K562 (cell line): ENCODE results near the gene CASP9. TPM values are rescaled to one million over a fixed set of nuclear protein-coding genes. Genes with fewer than 3 reads are reported as not detected.

ENCODE experiments used
- AFF1 ChIP-seq, 2 experiments: fragments of 450-650 bp; IDR thresholded peaks; 2 replicates each; pipeline ENCODE4 v1.6.1; 2018; ENCODE audit warnings: mild to moderate bottlenecking in 2 of 2, low read depth in 1 of 2; ENCODE audit not compliant: partially characterized antibody in 2 of 2
- BCLAF1 ChIP-seq, 2 experiments: fragments of 450-650 bp in 1 of 2; IDR thresholded peaks; 2 replicates each; pipeline ENCODE4 v1.6.1; 2011 to 2017; ENCODE audit warnings: low read depth in 2 of 2, antibody characterized with exemption in 1 of 2, borderline replicate concordance in 1 of 2, low read length in 1 of 2, mild to moderate bottlenecking in 1 of 2, mixed read lengths in 1 of 2; ENCODE audit not compliant: control insufficient read depth in 1 of 2
- CREM ChIP-seq: IDR thresholded peaks from 2 replicates; pipeline ENCODE4 v1.6.1; 2014; ENCODE audit warnings: antibody characterized with exemption, low read depth
- CSDE1 ChIP-seq, 2 experiments: fragments of 450-650 bp; IDR thresholded peaks; 2 replicates each; pipeline ENCODE4 v1.6.1; 2016; ENCODE audit warnings: mild to moderate bottlenecking in 1 of 2
- ETV5 ChIP-seq: sonication (generic); formaldehyde crosslinking; IDR thresholded peaks from 2 replicates; pipeline ENCODE4 v1.4.0; 2020; ENCODE audit warnings: low read depth, mild to moderate bottlenecking, missing genetic modification reagents
- FOXO4 ChIP-seq: fragments of 450-650 bp; formaldehyde crosslinking; IDR thresholded peaks from 2 replicates; pipeline ENCODE4 v1.4.0; 2020; ENCODE audit warnings: mild to moderate bottlenecking, moderate library complexity
- IRF2 ChIP-seq: sonication (generic); formaldehyde crosslinking; IDR thresholded peaks from 2 replicates; pipeline ENCODE4 v1.8.1; 2022; ENCODE audit warnings: mild to moderate bottlenecking, missing genetic modification reagents
- KLF1 ChIP-seq: fragments of 450-650 bp; IDR thresholded peaks from 2 replicates; pipeline ENCODE4 v1.6.1; 2016; ENCODE audit warnings: missing genetic modification characterization, missing compliant biosample characterization
- SUPT5H ChIP-seq: fragments of 450-650 bp; IDR thresholded peaks from 2 replicates; pipeline ENCODE4 v1.6.1; 2016
- ZC3H4 ChIP-seq: sonication (generic); formaldehyde crosslinking; IDR thresholded peaks from 2 replicates; pipeline ENCODE4 v1.9.0; 2021; ENCODE audit warnings: missing genetic modification reagents, borderline replicate concordance
- ZMIZ1 ChIP-seq, 2 experiments: fragments of 150-350 bp in 1 of 2; IDR thresholded peaks; 2 replicates each; pipeline ENCODE4 v1.6.1; 2012 to 2016; ENCODE audit warnings: low read depth in 2 of 2, low read length in 2 of 2, mild to moderate bottlenecking in 1 of 2, moderate library complexity in 1 of 2
- ZNF133 ChIP-seq: fragments of 250-450 bp; sonication (Bioruptor Pico); IDR thresholded peaks from 2 replicates; pipeline ENCODE4 v1.4.0; 2020; ENCODE audit warnings: mild to moderate bottlenecking
- ZNF431 ChIP-seq: sonication (generic); formaldehyde crosslinking; IDR thresholded peaks from 2 replicates; pipeline ENCODE4 v1.8.0; 2022; ENCODE audit warnings: mild to moderate bottlenecking, missing genetic modification reagents
- ZZZ3 ChIP-seq: fragments of 450-650 bp; IDR thresholded peaks from 2 replicates; pipeline ENCODE4 v1.6.1; 2016; ENCODE audit warnings: antibody characterized with exemption, mild to moderate bottlenecking, moderate library complexity
- polyA plus RNA-seq, 8 experiments: library from polyadenylated mRNA; depleted of rRNA in 4 of 8; stranded (reverse) in 5 of 8; unstranded in 3 of 8; fragments of >200 nt; fragmentation: Nextera tagmentation in 2 of 8; fragmentation: Illumina TruSeq in 1 of 8; extraction: Ambion mirVana in 2 of 8; extraction: Trizol in 1 of 8; gene quantifications; 2 replicates each; pipeline versions ENCODE4 v1.2.1 to v1.2.3, GENCODE V29; 2011 to 2014; ENCODE audit warnings: inconsistent platforms in 1 of 8, missing spikeins in 1 of 8
- total RNA-seq, 7 experiments: library from RNA; depleted of rRNA in 6 of 7; stranded (reverse); fragments of >200 nt in 6 of 7; fragmentation: Illumina TruSeq in 2 of 7; extraction: Trizol in 2 of 7; gene quantifications; 2 replicates each; pipeline versions ENCODE4 v1.2.1 to v1.2.3, GENCODE V29; 2011 to 2021; ENCODE audit warnings: low replicate concordance in 1 of 7

CASP9 gene
- total and polyA plus RNA-seq, 9 of the 15 experiments (the other 6 are each of a cell fraction or from before 2014, with no cell fraction given), result 10.8 to 54.1 (median 30.7) TPM

GRCh38 chr1:15526490-15527339 is 2.7 kb upstream of the CASP9 start, which contains the start of gene DNAJC16 (continued):
- TF ChIP-seq BCLAF1 (IDR thresholded peaks at IDR 0.05; ENCODE audit: borderline replicate concordance in 1 of 2, control insufficient read depth in 1 of 2, low read depth in 2 of 2, low read length in 1 of 2) (peak in 1 of 2 experiments; percentile 73; a peak in 2 of 4 replicates), AFF1 (IDR thresholded peaks at IDR 0.05; ENCODE audit: low read depth in 1 of 2, partially characterized antibody in 2 of 2) (peak; percentile 68 to 77), SUPT5H (peak; percentile 97), ETV5 (CRISPR knock-in tag) (peak; percentile 59; the same call in 1 of the 2 replicates), FOXO4 (no peak), KLF1 (peak; percentile 86), ZNF431 (no peak), CSDE1 (IDR thresholded peaks at IDR 0.05) (peak in 1 of 2 experiments; percentile 98; a peak in 2 of 4 replicates), IRF2 (CRISPR knock-in tag) (no peak), CREM (peak; percentile 77), ZNF133 (CRISPR knock-in tag) (no peak), ZMIZ1 (IDR thresholded peaks at IDR 0.05; ENCODE audit: low read depth in 2 of 2, low read length in 2 of 2) (peak in 1 of 2 experiments; percentile 16; a peak in 1 of 4 replicates), ZZZ3 (no peak), ZC3H4 (CRISPR knock-in tag) (no peak)
